GM12892 (cell line): ENCODE results near the gene POP4.

Experiments
- POLR2A ChIP-seq: IDR thresholded peaks from 2 replicates; pipeline ENCODE4 v1.6.1; 2011; ENCODE audit warnings: low read depth, low read length, control low read depth
- POLR2AphosphoS5 ChIP-seq: IDR thresholded peaks from 2 replicates; pipeline ENCODE4 v1.6.1; 2011; ENCODE audit warnings: low read depth, low read length, control low read depth
- TAF1 ChIP-seq: IDR thresholded peaks from 2 replicates; pipeline ENCODE4 v1.6.1; 2011; ENCODE audit warnings: low read depth, mild to moderate bottlenecking, control low read depth, low read length, borderline replicate concordance

- TF ChIP-seq POLR2AphosphoS5 (no peak), POLR2A (no peak), TAF1 (no peak)
These were observed 6.9 kb downstream of the POP4 start for GRCh38 chr19:29612801-29613595.
